ENCODE data around the gene SUFU. TPM values are rescaled to one million over a fixed set of nuclear protein-coding genes. Genes with fewer than 3 reads are reported as not detected.

Gene SUFU
- total and polyA plus RNA-seq, 2 of the 8 experiments (the other 6 are each of a cell fraction or from before 2014, with no cell fraction given): 7.0 to 10.8 TPM

DNA sequence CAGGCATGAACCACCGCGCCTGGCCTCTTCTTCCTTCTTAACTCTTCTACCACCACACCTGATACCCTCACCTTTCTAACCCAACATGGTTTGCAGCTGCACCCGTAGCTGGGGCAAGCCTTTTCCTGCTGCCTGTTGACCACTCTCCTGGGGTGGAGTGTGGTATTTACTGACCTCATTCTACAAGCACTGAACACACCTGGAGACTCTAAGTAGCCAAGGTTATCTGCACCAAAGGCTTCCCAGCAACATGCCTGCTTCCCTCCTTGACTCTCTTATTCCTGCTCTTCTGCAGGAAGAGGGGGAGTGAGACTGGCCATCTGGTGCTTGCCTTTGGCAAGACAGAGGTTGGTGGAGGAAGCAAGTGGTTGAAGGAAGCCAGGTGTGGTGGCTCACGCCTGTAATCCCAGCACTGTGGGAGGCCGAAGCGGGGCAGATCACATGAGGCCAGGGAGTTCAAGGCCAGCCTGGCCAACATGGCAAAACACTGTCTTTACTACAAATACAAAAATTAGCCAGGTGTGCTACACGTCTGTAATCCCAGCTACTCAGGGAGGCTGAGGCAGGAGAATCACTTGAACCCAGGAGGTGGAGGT lies 11.3 kb upstream of the SUFU start:
- Histone ChIP-seq H2AK5ac (ENCODE audit: low read depth, low read length) (no peak overlapping the region), H2BK120ac (replicated peaks; ENCODE audit: low read depth, low read length) (no peak overlapping the region), H3K4me1 (replicated peaks in 1 of 4; ENCODE audit: control insufficient read depth in 3 of 4, insufficient read depth in 4 of 4, low read length in 3 of 4) (no peaks in the 10 kb centered on the region), H3K27me3 (replicated peaks in 1 of 4; ENCODE audit: control insufficient read depth in 3 of 4, extremely low read depth in 1 of 4, insufficient read depth in 3 of 4, low read length in 3 of 4) (no peaks in the 10 kb centered on the region), H3K27ac (ENCODE audit: low read depth, low read length) (no peak overlapping the region), H3K36me3 (ENCODE audit: control insufficient read depth in 2 of 4, insufficient read depth in 4 of 4, low read length in 3 of 4) (peaks cover 8 to 19% (median 11%) of the 10 kb centered on the region in 4 experiments; a peak in 7 of 8 replicates), H2BK5ac (ENCODE audit: low read depth, low read length) (no peak overlapping the region), H2BK12ac (ENCODE audit: low read depth, low read length) (no peak overlapping the region), H2AFZ (ENCODE audit: low read length) (no peak overlapping the region), H4K8ac (ENCODE audit: extremely low read depth, insufficient read depth, low read length) (no peak overlapping the region), H3K9ac (replicated peaks in 1 of 4; ENCODE audit: extremely low read depth in 1 of 4, low read depth in 3 of 4, low read length in 3 of 4) (no peak overlapping the region), H3K4me3 (ENCODE audit: extremely low read depth in 1 of 4, insufficient read depth in 2 of 4, low read depth in 3 of 4, low read length in 4 of 4) (no peak overlapping the region), H4K20me1 (replicated peaks in 1 of 2; ENCODE audit: control insufficient read depth in 1 of 2, insufficient read depth in 2 of 2, low read length in 2 of 2) (peaks cover 0 to 11% of the 10 kb centered on the region in 2 experiments), H3K9me3 (ENCODE audit: insufficient read depth in 2 of 2, low read depth in 1 of 2, low read length in 1 of 2) (no peaks in the 10 kb centered on the region), H3K4me2 (ENCODE audit: insufficient read depth in 1 of 2, low read depth in 2 of 2, low read length in 2 of 2) (no peak overlapping the region), H4K91ac (replicated peaks; ENCODE audit: insufficient read length, low read length) (no peak overlapping the region), H3K18ac (ENCODE audit: extremely low read depth, low read length) (no peak overlapping the region), H3K23me2 (ENCODE audit: low read depth, low read length) (no peaks in the 10 kb centered on the region), H3K14ac (ENCODE audit: insufficient read length) (no peak overlapping the region), H3K23ac (ENCODE audit: insufficient read length) (no peak overlapping the region), H3K4ac (replicated peaks; ENCODE audit: insufficient read length, low read depth, low read length) (no peak overlapping the region), H3K79me1 (ENCODE audit: low read depth, low read length) (peaks cover 12% of the 10 kb centered on the region), H3K79me2 (ENCODE audit: control insufficient read depth in 1 of 2, insufficient read depth in 2 of 2, low read length in 2 of 2) (peaks cover 0 to 25% of the 10 kb centered on the region in 2 experiments; a peak in 2 of 4 replicates), H2BK20ac (ENCODE audit: low read length) (no peak overlapping the region), H4K5ac (ENCODE audit: insufficient read length, low read depth, low read length) (no peak overlapping the region), H2BK15ac (ENCODE audit: low read length) (no peak overlapping the region), H3K56ac (replicated peaks; ENCODE audit: insufficient read length, low read depth, low read length) (no peak overlapping the region)
- FAIRE-seq: no peak
- WGBS, 2 experiments (ENCODE audit: extremely low coverage in 1 of 2, insufficient coverage in 1 of 2, insufficient read length in 1 of 2, insufficient replicate concordance in 2 of 2, low coverage in 1 of 2, low lambda C conversion rate in 2 of 2, missing lambda C conversion rate in 1 of 2): 92% methylated on average over 6 of the region's 7 CpGs; no CpG with 5 or more reads in 1 of the 2 experiments
- ChIA-PET CTCF (ENCODE audit: partially characterized antibody) (interaction anchor here (0.6 to 1.9 kb wide), 4 partner anchors 92 to 784 kb away, joined by 3 to 5 read pairs (median 3); no protein-coding TSS in a partner anchor), POLR2A (ENCODE audit: partially characterized antibody) (no interaction called here)
- DNase-seq (ENCODE audit: low read depth in 1 of 2, low spot score in 2 of 2): no peak
- no peak for TF ChIP-seq EP300 (IDR thresholded peaks at IDR 0.05; ENCODE audit: borderline replicate concordance in 1 of 2, low read depth in 2 of 2, low read length in 2 of 2)
- TF ChIP-seq PHF8 (conservative IDR thresholded peaks at IDR 0.05; ENCODE audit: low read depth, low read length): no peak
- no peak for TF ChIP-seq BACH1 (IDR thresholded peaks at IDR 0.05; ENCODE audit: low read length)
- no peak for TF ChIP-seq BRCA1 (IDR thresholded peaks at IDR 0.05; ENCODE audit: low read depth, low read length)
- TF ChIP-seq, protein P1, sequence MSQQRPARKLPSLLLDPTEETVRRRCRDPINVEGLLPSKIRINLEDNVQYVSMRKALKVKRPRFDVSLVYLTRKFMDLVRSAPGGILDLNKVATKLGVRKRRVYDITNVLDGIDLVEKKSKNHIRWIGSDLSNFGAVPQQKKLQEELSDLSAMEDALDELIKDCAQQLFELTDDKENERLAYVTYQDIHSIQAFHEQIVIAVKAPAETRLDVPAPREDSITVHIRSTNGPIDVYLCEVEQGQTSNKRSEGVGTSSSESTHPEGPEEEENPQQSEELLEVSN (IDR thresholded peaks at IDR 0.05): no peak
- TF ChIP-seq EGR1 (IDR thresholded peaks at IDR 0.05; ENCODE audit: borderline replicate concordance, low read depth, low read length): no peak
- TF ChIP-seq RNF2 (IDR thresholded peaks at IDR 0.05; ENCODE audit: borderline replicate concordance, low read depth, low read length, missing control alignments, poor library complexity, severe bottlenecking): no peak
- TF ChIP-seq, protein P2, sequence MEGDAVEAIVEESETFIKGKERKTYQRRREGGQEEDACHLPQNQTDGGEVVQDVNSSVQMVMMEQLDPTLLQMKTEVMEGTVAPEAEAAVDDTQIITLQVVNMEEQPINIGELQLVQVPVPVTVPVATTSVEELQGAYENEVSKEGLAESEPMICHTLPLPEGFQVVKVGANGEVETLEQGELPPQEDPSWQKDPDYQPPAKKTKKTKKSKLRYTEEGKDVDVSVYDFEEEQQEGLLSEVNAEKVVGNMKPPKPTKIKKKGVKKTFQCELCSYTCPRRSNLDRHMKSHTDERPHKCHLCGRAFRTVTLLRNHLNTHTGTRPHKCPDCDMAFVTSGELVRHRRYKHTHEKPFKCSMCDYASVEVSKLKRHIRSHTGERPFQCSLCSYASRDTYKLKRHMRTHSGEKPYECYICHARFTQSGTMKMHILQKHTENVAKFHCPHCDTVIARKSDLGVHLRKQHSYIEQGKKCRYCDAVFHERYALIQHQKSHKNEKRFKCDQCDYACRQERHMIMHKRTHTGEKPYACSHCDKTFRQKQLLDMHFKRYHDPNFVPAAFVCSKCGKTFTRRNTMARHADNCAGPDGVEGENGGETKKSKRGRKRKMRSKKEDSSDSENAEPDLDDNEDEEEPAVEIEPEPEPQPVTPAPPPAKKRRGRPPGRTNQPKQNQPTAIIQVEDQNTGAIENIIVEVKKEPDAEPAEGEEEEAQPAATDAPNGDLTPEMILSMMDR (IDR thresholded peaks at IDR 0.05; ENCODE audit: control extremely low read depth in 1 of 3, insufficient read depth in 1 of 3, low read depth in 1 of 3, low read length in 3 of 3): no peak
- no peak for TF ChIP-seq CBX5 (IDR thresholded peaks at IDR 0.05; ENCODE audit: low read depth, low read length)

Data from H1 (cell line).